Measurements from ENCODE around the gene BCAS3.

BCAS3 gene

GRCh38 chr17:61091096-61091495, 413.4 kb downstream of the BCAS3 start:
- peaks cover 4% of the 10 kb centered on the region for H3K9me3 ChIP-seq (ENCODE audit: control insufficient read depth, low read length)
- no peaks in the 10 kb centered on the region for H3K27me3 ChIP-seq (replicated peaks; ENCODE audit: control insufficient read depth, insufficient read depth, low read length, poor library complexity, severe bottlenecking)
- no peak overlapping the region for H3K27ac ChIP-seq (ENCODE audit: insufficient read depth, low read length, poor library complexity, severe bottlenecking)
- H3K4me3 ChIP-seq (ENCODE audit: insufficient read depth, low read depth, low read length, poor library complexity, severe bottlenecking) = no peak overlapping the region
- H3K4me1 ChIP-seq (ENCODE audit: control insufficient read depth, insufficient read depth, low read length, poor library complexity, severe bottlenecking) = no peaks in the 10 kb centered on the region
- no peak for DNase-seq
- H3K36me3 ChIP-seq (ENCODE audit: control insufficient read depth, insufficient read depth, low read length) = no peaks in the 10 kb centered on the region

GRCh38 chr17:61097781-61098180, 420.1 kb downstream of the BCAS3 start:
- no peaks in the 10 kb centered on the region for H3K4me1 ChIP-seq (ENCODE audit: control insufficient read depth, insufficient read depth, low read length, poor library complexity, severe bottlenecking)
- no peak for DNase-seq
- H3K27me3 ChIP-seq (replicated peaks; ENCODE audit: control insufficient read depth, insufficient read depth, low read length, poor library complexity, severe bottlenecking) = no peaks in the 10 kb centered on the region
- H3K9me3 ChIP-seq (ENCODE audit: control insufficient read depth, low read length) = no peaks in the 10 kb centered on the region
- no peak overlapping the region for H3K27ac ChIP-seq (ENCODE audit: insufficient read depth, low read length, poor library complexity, severe bottlenecking)
- H3K4me3 ChIP-seq (ENCODE audit: insufficient read depth, low read depth, low read length, poor library complexity, severe bottlenecking) = no peak overlapping the region
- no peaks in the 10 kb centered on the region for H3K36me3 ChIP-seq (ENCODE audit: control insufficient read depth, insufficient read depth, low read length)

GRCh38 chr17:61106354-61106753, 428.7 kb downstream of the BCAS3 start:
- no peaks in the 10 kb centered on the region for H3K27me3 ChIP-seq (replicated peaks; ENCODE audit: control insufficient read depth, insufficient read depth, low read length, poor library complexity, severe bottlenecking)
- no peaks in the 10 kb centered on the region for H3K9me3 ChIP-seq (ENCODE audit: control insufficient read depth, low read length)
- no peaks in the 10 kb centered on the region for H3K4me1 ChIP-seq (ENCODE audit: control insufficient read depth, insufficient read depth, low read length, poor library complexity, severe bottlenecking)
- DNase-seq = no peak
- no peaks in the 10 kb centered on the region for H3K36me3 ChIP-seq (ENCODE audit: control insufficient read depth, insufficient read depth, low read length)
- no peak overlapping the region for H3K27ac ChIP-seq (ENCODE audit: insufficient read depth, low read length, poor library complexity, severe bottlenecking)
- no peak overlapping the region for H3K4me3 ChIP-seq (ENCODE audit: insufficient read depth, low read depth, low read length, poor library complexity, severe bottlenecking)

- Histone ChIP-seq H3K27me3 (replicated peaks; ENCODE audit: control insufficient read depth, insufficient read depth, low read length, poor library complexity, severe bottlenecking) (no peaks in the 10 kb centered on the region), H3K4me3 (ENCODE audit: insufficient read depth, low read depth, low read length, poor library complexity, severe bottlenecking) (no peak overlapping the region), H3K4me1 (ENCODE audit: control insufficient read depth, insufficient read depth, low read length, poor library complexity, severe bottlenecking) (no peaks in the 10 kb centered on the region), H3K27ac (ENCODE audit: insufficient read depth, low read length, poor library complexity, severe bottlenecking) (no peak overlapping the region), H3K36me3 (ENCODE audit: control insufficient read depth, insufficient read depth, low read length) (no peaks in the 10 kb centered on the region), H3K9me3 (ENCODE audit: control insufficient read depth, low read length) (no peaks in the 10 kb centered on the region)
- DNase-seq = no peak
Observed at GRCh38 chr17:61116577-61116976, 438.9 kb downstream of the BCAS3 start.

- no peak overlapping the region for H3K4me3 ChIP-seq (ENCODE audit: insufficient read depth, low read depth, low read length, poor library complexity, severe bottlenecking)
- H3K9me3 ChIP-seq (ENCODE audit: control insufficient read depth, low read length) = no peaks in the 10 kb centered on the region
- H3K27me3 ChIP-seq (replicated peaks; ENCODE audit: control insufficient read depth, insufficient read depth, low read length, poor library complexity, severe bottlenecking) = no peaks in the 10 kb centered on the region
- no peaks in the 10 kb centered on the region for H3K36me3 ChIP-seq (ENCODE audit: control insufficient read depth, insufficient read depth, low read length)
- no peaks in the 10 kb centered on the region for H3K4me1 ChIP-seq (ENCODE audit: control insufficient read depth, insufficient read depth, low read length, poor library complexity, severe bottlenecking)
- no peak overlapping the region for H3K27ac ChIP-seq (ENCODE audit: insufficient read depth, low read length, poor library complexity, severe bottlenecking)
- no peak for DNase-seq
Observed at GRCh38 chr17:61117983-61118382, 440.3 kb downstream of the BCAS3 start.

GRCh38 chr17:61118871-61119270, 441.2 kb downstream of the BCAS3 start:
- Histone ChIP-seq H3K9me3 (ENCODE audit: control insufficient read depth, low read length) (no peaks in the 10 kb centered on the region), H3K27me3 (replicated peaks; ENCODE audit: control insufficient read depth, insufficient read depth, low read length, poor library complexity, severe bottlenecking) (no peaks in the 10 kb centered on the region), H3K27ac (ENCODE audit: insufficient read depth, low read length, poor library complexity, severe bottlenecking) (no peak overlapping the region), H3K4me3 (ENCODE audit: insufficient read depth, low read depth, low read length, poor library complexity, severe bottlenecking) (no peak overlapping the region), H3K36me3 (ENCODE audit: control insufficient read depth, insufficient read depth, low read length) (no peaks in the 10 kb centered on the region), H3K4me1 (ENCODE audit: control insufficient read depth, insufficient read depth, low read length, poor library complexity, severe bottlenecking) (no peaks in the 10 kb centered on the region)
- DNase-seq = no peak

- DNase-seq = no peak
Observed at GRCh38 chr17:61122326-61122913, 444.8 kb downstream of the BCAS3 start.

GRCh38 chr17:61124562-61124961, 446.9 kb downstream of the BCAS3 start:
- Histone ChIP-seq H3K9me3 (ENCODE audit: control insufficient read depth, low read length) (no peaks in the 10 kb centered on the region), H3K27ac (ENCODE audit: insufficient read depth, low read length, poor library complexity, severe bottlenecking) (no peak overlapping the region), H3K27me3 (replicated peaks; ENCODE audit: control insufficient read depth, insufficient read depth, low read length, poor library complexity, severe bottlenecking) (no peaks in the 10 kb centered on the region), H3K4me3 (ENCODE audit: insufficient read depth, low read depth, low read length, poor library complexity, severe bottlenecking) (no peak overlapping the region), H3K4me1 (ENCODE audit: control insufficient read depth, insufficient read depth, low read length, poor library complexity, severe bottlenecking) (no peaks in the 10 kb centered on the region), H3K36me3 (ENCODE audit: control insufficient read depth, insufficient read depth, low read length) (no peaks in the 10 kb centered on the region)
- DNase-seq = no peak

More at GRCh38 chr17:61122326-61122913, 444.8 kb downstream of the BCAS3 start:
- no peak overlapping the region for H3K27ac ChIP-seq (ENCODE audit: insufficient read depth, low read length, poor library complexity, severe bottlenecking)
- H3K4me3 ChIP-seq (ENCODE audit: insufficient read depth, low read depth, low read length, poor library complexity, severe bottlenecking) = no peak overlapping the region
- H3K27me3 ChIP-seq (replicated peaks; ENCODE audit: control insufficient read depth, insufficient read depth, low read length, poor library complexity, severe bottlenecking) = no peaks in the 10 kb centered on the region
- H3K36me3 ChIP-seq (ENCODE audit: control insufficient read depth, insufficient read depth, low read length) = no peaks in the 10 kb centered on the region
- H3K9me3 ChIP-seq (ENCODE audit: control insufficient read depth, low read length) = no peaks in the 10 kb centered on the region
- H3K4me1 ChIP-seq (ENCODE audit: control insufficient read depth, insufficient read depth, low read length, poor library complexity, severe bottlenecking) = no peaks in the 10 kb centered on the region

- no peak for DNase-seq
- Histone ChIP-seq H3K27me3 (replicated peaks; ENCODE audit: control insufficient read depth, insufficient read depth, low read length, poor library complexity, severe bottlenecking) (no peaks in the 10 kb centered on the region), H3K4me1 (ENCODE audit: control insufficient read depth, insufficient read depth, low read length, poor library complexity, severe bottlenecking) (no peaks in the 10 kb centered on the region), H3K36me3 (ENCODE audit: control insufficient read depth, insufficient read depth, low read length) (no peaks in the 10 kb centered on the region), H3K27ac (ENCODE audit: insufficient read depth, low read length, poor library complexity, severe bottlenecking) (no peak overlapping the region), H3K9me3 (ENCODE audit: control insufficient read depth, low read length) (no peaks in the 10 kb centered on the region), H3K4me3 (ENCODE audit: insufficient read depth, low read depth, low read length, poor library complexity, severe bottlenecking) (no peak overlapping the region)
Observed at GRCh38 chr17:61126473-61127249, 449.0 kb downstream of the BCAS3 start.

GRCh38 chr17:61127960-61128359, 450.3 kb downstream of the BCAS3 start:
- no peak overlapping the region for H3K4me3 ChIP-seq (ENCODE audit: insufficient read depth, low read depth, low read length, poor library complexity, severe bottlenecking)
- no peak for DNase-seq
- H3K27me3 ChIP-seq (replicated peaks; ENCODE audit: control insufficient read depth, insufficient read depth, low read length, poor library complexity, severe bottlenecking) = no peaks in the 10 kb centered on the region
- H3K9me3 ChIP-seq (ENCODE audit: control insufficient read depth, low read length) = no peaks in the 10 kb centered on the region
- H3K27ac ChIP-seq (ENCODE audit: insufficient read depth, low read length, poor library complexity, severe bottlenecking) = no peak overlapping the region
- H3K4me1 ChIP-seq (ENCODE audit: control insufficient read depth, insufficient read depth, low read length, poor library complexity, severe bottlenecking) = no peaks in the 10 kb centered on the region
- no peaks in the 10 kb centered on the region for H3K36me3 ChIP-seq (ENCODE audit: control insufficient read depth, insufficient read depth, low read length)

Measured in effector memory CD4-positive, alpha-beta T cell (primary cell).